NCI-H128 (cell line): Measurements from ENCODE around the gene THOC2.
"Not testable (repeated sequence)": the region's sequence is repeated elsewhere in the genome, so short reads cannot be mapped to it uniquely, and the experiment has no call there.

ENCODE experiments used
- DNase-seq: peaks from one replicate; lab custom pipeline; 2025; ENCODE audit not compliant: unreplicated experiment; lab: John Stamatoyannopoulos, UW

Gene THOC2

DNA sequence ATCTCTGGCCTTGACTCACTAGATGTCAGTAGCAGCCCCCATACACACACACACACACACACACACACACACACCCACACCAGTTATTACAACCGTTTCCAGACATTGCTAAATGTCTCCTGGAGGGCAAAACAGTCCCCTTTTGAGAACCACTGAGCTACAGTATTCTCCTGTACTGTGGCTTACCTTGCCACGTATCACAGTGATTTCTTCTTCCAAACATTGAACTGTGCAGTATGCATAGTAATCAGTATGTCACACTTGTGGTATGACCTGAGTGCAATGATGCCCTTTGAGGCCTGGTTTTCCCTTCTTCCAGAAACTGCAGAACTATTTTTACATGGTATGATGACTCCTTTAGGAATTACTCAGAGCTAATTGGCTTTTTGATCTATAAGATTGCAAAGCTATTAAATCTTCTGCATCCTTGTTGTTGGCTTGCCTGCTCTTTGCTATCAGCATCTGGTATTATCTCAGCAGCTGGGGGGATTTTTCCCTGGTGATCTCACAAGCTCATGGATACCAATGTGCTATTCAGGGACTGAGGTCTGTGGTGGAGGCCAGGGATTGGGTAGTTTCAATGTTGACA, 3.6 kb upstream of the THOC2 start:
- no peak for DNase-seq

DNA sequence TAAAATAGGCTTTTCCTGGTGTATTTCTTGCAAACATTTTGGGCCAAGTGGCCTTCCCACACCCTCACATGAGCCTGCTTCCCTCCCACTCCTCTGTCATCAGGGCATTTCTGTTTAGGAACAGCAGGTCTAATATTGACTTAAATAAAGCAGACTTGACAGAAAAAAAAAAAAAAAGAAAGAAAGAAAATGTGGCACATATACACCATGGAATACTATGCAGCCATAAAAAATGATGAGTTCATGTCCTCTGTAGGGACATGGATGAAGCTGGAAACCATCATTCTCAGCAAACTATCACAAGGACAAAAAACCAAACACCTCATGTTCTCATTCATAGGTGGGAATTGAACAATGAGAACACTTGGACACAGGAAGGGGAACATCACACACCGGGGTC, 2.3 kb upstream of the THOC2 start:
- DNase-seq, result not testable (repeated sequence)

DNA sequence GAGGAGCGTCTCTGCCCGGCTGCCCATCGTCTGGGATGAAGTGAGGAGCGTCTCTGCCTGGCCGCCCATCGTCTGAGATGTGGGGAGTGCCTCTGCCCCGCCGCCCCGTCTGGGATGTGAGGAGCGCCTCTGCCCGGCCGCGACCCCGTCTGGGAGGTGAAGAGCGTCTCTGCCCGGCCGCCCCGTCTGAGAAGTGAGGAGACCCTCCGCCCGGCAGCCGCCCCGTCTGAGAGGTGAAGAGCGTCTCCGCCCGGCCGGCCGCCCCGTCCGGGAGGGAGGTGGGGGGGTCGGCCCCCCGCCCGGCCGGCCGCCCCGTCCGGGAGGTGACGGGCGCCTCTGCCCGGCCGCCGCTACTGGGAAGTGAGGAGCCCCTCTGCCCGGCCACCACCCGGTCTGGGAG, 1.2 kb upstream of the THOC2 start:
- not testable (repeated sequence) for DNase-seq

DNA sequence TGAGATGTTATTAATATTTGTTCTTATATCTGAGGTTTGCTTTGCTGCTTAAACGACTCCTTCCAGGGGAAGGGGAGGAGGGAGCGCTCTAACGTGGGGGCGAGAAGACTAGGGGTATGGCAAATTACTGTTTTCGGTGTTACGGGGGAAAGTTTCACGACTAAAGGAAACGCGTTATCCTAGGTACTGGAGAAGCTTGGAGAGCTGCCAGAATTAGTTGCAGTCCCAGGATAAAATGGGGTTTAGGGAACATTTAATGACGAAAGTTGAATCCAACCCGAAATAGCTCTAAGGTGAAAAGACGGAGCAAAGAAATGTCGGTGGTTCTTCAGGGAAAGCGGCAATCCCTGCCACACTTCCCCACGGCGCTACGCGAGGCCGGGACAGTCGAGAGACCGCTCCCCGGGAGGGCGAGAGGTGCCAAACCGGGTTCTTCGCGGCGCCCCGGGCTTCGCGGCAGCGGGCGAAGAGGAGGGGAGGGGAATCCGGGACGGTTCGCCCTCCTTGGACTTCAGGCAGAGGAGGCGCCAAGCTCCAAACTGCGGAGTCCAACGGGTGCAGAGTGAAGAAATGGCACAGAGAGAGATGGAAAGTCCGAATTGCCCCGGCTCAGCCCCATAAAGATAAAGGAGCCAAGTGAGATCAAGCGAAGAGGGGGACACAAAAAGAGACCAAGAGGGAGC, 724 bp downstream of the THOC2 start:
- DNase-seq, result no peak

DNA sequence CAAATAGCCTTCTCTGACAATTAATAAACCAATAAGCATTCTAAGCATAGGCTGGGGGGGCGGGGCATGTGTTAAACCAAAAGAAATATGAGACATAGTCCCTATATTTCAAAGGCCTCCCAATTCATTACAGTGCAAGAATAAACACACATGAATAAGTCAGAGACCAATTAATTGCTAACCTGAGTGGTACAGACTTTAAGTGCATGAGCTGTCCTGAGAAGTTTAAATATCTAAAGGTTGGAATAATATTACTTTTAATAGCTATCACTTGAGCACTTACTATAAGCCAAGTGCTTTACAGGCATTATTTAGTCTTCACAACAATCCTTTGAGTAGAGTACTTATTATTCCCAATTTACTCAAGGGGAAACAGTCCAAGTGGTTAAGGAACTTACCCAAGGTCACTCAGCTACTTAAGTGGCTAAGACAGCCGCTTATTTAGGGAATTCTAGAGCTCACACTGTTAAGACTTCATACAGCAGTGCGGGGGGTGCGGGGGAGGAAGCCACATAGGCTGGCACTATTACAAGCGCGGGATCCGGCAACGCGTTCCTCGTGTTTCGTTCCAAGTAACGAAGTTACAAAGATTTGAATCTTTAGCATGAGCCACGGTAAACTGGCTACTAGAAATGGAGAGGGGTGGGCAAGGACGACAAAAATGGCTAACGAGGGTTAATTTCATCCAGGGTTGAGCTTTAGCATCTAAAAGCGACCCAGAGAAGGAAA, 1.4 kb downstream of the THOC2 start:
- no peak for DNase-seq

DNA sequence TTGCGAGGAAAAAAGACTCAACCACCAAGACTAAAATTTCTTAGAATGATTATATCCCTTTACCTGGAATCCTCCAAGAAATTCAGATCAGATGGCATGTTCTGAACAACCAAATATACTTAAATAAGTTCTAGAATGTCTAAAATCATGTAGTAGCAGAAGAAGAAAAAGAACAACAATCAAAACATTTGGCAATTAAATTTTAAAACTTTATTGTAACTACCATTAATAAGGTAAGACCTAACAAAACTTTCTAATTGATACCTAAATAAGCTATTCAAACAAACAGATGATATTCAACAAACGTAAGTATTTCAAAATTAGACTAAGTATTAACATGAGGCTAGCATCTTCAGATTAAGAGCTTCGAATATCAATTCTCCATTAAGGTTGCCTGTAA, 4.3 kb downstream of the THOC2 start:
- DNase-seq, result no peak

DNA sequence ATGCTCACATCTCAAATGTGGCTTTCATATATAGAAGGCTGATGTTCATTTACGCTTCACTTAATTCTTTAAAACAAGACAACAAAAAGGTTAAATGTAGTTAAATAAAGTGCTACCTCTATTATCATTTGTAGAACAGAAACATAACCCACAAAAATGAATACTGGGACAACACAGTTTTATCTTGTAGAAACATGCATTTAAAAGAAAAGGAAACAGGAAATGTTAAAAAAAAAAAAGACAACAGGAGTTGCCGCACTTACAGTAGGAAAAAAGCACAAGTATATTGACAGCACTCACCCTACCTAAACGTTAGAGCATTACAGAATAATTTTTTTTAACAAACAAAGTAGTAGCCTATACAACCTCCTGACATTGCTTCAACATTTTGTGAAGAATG, 4.8 kb downstream of the THOC2 start:
- DNase-seq, result no peak

DNA sequence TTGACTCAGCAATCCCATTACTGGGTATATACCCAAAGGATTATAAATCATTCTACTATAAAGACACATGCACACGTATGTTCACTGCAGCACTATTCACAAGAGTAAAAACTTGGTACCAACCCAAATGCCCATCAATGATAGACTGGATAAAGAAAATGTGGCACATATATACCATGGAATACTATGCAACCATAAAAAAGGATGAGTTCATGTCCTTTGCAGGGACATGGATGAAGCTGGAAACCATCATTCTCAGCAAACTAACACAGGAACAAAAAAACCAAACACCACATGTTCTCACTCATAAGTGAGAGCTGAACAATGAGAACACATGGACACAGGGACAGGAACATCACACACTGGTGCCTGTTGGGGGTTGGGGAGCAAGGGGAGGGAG, 10.7 kb downstream of the THOC2 start:
- DNase-seq, result not testable (repeated sequence)

DNA sequence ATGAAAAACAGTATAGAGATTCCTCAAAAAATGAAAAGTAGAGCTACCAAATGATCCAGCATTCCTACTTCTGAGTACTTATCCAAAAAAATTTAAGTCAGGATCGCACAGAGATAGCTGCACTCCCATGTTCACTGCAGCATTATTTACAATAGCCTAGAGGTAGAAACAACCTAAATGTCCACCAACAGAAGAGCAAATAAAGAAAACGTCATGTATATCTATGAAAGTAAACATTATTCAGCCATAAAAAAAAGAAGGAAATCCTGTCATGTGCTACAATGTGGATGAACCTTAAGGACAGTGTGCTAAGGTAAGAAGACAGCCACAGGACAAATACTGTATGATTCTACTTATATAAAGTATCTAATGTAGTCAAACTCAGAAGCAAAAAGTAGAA, 12.4 kb downstream of the THOC2 start:
- no peak for DNase-seq

DNA sequence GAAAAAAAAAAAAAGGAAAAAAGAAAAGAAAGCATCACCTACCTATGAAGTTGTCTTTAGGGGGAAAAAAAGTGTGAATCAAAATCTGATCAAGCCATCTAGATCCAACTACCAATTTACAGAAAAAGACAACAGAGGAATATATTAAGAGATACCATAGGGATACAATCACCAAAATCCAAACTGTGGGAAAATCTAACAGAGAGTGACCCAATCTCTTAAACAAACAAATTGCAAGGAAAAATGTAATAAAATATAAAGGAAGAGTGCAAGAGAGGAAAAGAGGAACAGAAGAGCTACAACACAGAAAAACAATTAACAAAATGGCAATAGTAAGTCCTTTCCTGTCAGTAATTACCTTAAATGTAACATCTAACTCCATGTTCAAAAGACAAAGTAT, 19.0 kb downstream of the THOC2 start:
- no peak for DNase-seq

DNA sequence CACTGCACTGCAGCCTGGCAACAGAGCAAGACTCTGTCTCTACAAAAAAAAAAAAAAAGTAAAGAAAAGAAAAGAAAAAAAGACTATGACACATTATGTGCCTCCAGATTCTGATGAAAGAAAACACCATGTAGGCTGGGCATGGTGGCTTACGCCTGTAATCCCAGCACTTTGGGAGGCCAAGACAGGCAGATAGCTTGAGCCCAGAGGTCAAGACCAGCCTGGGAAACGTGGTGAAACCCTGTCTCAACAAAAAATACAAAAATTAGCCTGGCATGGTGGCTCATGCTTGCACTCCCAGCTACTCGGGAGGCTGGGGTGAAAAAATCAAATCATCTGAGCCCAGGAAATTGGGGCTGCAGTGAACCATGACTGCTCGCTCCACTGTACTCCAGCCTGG, 19.4 kb downstream of the THOC2 start:
- DNase-seq, result no peak

DNA sequence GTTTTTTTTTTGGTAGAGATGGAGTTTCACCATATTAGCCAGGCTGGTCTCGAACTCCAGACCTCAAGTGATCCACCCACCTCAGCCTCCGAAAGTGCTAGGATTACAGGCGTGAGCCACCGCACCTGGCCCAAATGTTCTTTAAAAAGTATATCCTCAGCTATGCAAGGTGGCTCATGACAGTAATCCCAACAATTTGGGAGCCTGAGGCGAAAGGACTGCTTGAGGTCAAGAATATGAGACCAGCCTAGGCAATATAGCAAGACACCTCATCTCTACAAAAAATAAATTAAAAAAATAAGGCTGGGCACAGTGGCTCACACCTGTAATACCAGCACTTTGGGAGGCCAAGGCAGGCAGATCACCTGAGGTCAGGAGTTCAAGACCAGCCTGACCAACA, 21.7 kb downstream of the THOC2 start:
- DNase-seq, result not testable (repeated sequence)

DNA sequence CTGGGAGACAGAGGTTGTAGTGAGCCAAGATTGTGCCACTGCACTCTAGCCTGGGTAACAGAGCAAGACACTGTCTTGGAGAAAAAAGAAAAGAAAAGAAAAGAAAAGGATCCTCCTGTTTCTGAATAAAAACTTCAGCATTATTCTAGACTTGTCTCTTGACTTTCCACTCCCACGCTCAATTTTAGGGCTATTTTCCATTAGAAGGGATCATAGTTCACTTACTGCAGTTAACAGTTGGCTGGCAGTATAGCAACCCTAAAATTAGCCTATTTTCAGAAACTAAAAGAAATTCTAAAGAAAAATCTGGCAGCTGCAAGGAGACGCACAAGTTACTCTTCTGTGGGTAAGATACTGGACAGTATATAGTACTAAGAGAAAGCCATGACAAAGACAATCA, 28.1 kb downstream of the THOC2 start:
- DNase-seq, result no peak

DNA sequence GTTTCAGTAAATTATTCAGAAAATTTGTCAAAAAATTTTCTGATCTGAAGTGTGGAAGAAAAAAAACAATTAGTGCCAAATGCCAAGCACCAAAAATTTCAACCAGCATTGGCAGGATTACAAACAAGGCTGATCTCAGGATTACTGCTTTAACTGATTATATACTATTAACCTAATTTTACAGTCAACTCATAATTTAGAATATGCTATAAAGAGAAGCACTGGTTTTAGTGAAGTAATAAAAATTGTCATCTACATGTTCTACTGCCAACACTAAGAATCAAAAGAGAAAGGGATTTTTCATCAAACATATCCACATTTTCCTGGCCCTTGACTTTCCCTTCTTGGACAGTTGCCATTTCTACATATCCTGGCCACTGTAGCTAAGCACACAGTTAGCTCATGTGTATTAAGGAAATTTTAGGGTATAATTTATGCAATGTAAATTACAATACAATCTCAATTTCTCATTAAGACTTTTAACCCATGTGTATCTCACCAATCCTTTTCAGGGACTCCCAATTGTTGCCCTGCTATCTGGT, 33.8 kb downstream of the THOC2 start:
- no peak for DNase-seq

DNA sequence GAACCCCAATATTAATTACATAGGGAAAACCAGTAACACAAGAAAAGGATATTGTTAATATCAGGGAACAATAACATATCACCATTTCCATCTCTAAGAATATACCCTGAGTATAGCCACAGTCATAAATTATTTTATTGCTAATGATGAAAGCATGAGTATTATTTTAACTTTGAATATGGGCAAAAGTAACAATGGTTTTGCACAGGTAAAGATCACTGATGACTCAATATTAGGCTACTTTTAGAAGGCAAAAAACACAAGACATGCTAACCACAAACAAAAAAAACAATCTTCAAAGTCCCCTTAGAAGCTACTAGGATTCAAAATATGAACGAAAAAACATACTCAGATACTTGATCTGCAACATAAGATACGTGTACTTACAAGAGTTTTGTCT, 36.5 kb downstream of the THOC2 start:
- no peak for DNase-seq

DNA sequence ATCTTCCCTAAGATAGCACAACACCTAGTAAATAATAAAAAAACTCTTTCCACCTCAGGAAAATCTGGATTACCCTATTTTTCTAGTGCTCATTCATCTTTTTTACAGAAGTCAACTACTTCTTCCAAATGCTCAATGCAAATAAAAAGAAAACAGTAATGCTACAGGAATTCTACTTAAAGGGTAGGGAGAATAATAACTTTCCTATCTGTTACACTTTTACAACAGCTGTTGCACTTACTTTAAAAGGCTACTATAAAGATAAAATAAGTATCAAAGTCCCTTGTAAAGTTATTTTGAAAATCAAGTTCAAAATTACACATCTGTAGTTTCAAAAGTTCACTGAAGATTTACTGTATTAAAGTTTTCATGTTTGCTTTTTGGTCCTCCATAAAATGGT, 37.6 kb downstream of the THOC2 start:
- DNase-seq, result no peak

DNA sequence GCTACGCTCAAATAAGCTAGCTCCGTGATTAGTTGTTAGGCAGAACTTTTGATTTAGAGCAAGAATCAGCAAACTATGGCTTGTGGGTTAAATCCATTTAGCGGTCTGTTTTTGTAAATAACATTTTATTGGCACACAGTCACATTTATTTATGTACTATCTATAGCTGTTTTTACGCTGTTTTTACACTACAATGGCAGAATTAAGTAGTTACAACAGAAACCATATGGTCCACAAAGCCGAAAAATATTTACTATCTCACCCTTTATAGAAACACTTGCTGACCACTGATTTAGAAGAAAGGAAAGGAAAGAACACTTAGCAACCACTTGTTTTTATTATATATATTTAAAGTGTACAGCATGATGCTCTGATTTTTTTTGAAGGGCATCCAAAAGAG, 41.1 kb downstream of the THOC2 start:
- DNase-seq, result no peak

DNA sequence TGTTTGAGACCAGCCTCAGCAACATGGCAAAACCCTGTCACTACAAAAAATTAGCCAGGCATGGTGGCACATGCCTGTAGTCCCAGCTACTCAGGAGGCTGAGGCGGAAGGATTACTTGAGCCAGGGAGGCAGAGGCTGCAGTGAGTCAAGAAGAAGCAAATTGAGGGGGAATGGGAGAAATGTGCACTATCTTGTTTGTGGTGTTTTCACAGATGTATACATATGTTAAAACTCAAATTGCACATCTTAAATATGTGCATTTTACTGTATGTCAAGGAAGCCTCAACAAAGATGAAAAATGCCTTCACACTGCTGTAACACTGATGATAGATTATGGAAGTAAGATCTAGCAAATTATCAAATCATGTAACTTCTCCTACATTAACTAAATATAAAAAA, 44.3 kb downstream of the THOC2 start:
- no peak for DNase-seq

DNA sequence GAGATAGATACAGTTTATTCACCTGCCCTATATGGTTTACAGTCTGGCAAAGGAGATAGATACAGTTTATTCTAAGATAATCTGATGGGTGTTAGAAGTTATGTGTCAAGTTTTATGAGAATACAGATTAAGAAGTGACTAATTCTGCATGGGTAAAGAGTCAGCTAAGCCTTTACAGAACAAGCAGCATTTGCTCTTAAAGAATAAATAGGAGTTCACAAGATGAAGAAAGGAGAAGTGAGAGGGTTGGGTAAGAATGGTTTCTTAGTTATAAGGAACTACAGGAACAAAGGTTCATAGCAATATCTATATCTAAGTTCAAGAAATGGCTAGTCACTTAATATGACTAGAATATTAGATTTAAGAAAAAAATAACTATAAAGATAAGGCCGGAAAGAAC, 47.6 kb downstream of the THOC2 start:
- DNase-seq, result no peak

DNA sequence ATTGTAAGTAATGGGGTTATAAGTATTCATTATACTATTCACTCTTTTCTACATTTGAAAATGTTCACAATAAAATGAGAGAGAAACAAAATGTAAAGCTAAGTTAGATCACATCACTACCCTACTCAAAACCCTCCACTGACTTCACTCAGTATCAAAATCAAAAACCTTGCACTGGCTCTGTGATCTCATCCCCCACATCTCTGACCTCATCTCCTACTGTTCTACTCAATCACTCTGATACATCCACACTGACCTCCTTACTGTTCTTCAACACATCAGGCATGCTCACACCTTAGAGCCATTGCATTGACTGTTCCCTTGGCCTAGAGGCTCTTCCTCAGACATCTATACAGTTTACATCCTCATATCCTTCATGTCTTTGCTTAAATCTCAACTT, 50.7 kb downstream of the THOC2 start:
- DNase-seq, result no peak

DNA sequence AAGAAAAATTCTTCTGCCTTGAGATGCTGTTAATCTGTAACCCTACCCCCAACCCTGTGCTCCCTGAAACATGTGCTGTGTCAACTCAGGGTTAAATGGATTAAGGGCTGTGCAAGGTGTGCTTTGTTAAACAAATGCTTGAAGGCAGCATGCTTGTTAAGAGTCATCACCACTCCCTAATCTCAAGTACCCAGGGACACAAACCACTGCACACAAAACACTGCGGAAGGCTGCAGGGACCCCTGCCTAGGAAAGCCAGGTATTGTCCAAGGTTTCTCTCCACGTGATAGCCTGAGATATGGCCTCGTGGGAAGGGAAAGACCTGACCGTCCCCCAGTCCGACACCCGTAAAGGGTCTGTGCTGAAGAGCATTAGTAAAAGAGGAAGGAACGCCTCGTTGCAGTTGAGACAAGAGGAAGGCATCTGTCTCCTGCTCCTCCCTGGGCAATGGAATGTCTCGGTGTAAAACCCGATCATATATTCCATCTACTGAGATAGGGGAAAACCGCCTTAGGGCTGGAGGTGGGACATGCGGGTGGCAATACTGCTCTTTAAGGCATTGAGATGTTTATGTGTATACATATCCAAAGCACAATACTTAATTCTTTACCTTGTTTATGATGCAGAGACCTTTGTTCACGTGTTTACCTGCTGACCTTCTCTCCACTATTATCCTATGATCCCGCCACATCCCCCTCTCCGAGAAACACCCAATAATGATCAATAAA, 53.0 kb downstream of the THOC2 start:
- DNase-seq, result not testable (repeated sequence)

DNA sequence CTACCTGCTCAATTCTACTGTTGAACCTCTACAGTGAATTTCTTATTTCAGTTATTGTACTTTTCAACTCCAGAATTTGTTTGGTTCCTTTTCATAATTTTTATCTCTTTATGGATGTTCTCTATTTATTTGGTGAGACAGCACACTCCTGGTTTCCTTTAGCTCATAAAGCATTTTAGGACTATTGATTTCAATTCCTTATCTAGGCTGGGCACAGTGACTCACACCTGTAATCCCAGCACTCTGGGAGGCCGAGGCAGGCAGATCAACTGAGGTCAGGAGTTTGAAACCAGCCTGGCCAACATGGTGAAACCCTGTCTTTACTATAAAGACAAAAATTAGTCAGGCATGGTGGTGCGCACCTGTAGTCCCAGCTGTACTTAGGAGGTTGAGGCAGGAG, 57.7 kb downstream of the THOC2 start:
- DNase-seq, result no peak
